HG03064 (cell line): ENCODE measurements around the gene ASPHD2.

ENCODE experiments used
- ATAC-seq: cut with Tn5 transposase; IDR thresholded peaks from one replicate; pipeline ENCODE4 v1.9.1; 2021; ENCODE audit warnings: low read depth; ENCODE audit not compliant: unreplicated experiment

ASPHD2 gene

GRCh38 chr22:26444777-26445176 lies 15.7 kb downstream of the ASPHD2 start:
- ATAC-seq: no peak

GRCh38 chr22:26445577-26446275 lies 16.7 kb downstream of the ASPHD2 start:
- no peak for ATAC-seq

- no peak for ATAC-seq
Observed at GRCh38 chr22:26446808-26447515, 17.9 kb downstream of the ASPHD2 start.

- ATAC-seq: no peak
Observed at GRCh38 chr22:26447584-26448329, 18.7 kb downstream of the ASPHD2 start.

GRCh38 chr22:26448334-26448733 lies 19.3 kb downstream of the ASPHD2 start:
- ATAC-seq: no peak

GRCh38 chr22:26448941-26449340 lies 19.9 kb downstream of the ASPHD2 start:
- no peak for ATAC-seq

GRCh38 chr22:26450453-26451185 lies 21.6 kb downstream of the ASPHD2 start:
- ATAC-seq: no peak

- no peak for ATAC-seq
Observed at GRCh38 chr22:26452236-26453016, 23.4 kb downstream of the ASPHD2 start.

GRCh38 chr22:26453216-26453615 lies 24.2 kb downstream of the ASPHD2 start:
- no peak for ATAC-seq

- ATAC-seq: no peak
Observed at GRCh38 chr22:26453812-26454500, 24.9 kb downstream of the ASPHD2 start.

- ATAC-seq: no peak
Observed at GRCh38 chr22:26457661-26458272, 28.7 kb downstream of the ASPHD2 start.

- no peak for ATAC-seq
Observed at GRCh38 chr22:26460202-26460601, 31.1 kb downstream of the ASPHD2 start.

- ATAC-seq: no peak
Observed at GRCh38 chr22:26461188-26461810, 32.2 kb downstream of the ASPHD2 start.

- ATAC-seq: no peak
Observed at GRCh38 chr22:26462051-26462450, 33.0 kb downstream of the ASPHD2 start.

GRCh38 chr22:26462641-26463040 lies 33.6 kb downstream of the ASPHD2 start:
- ATAC-seq: no peak

GRCh38 chr22:26463101-26463661 lies 34.1 kb downstream of the ASPHD2 start:
- ATAC-seq: no peak

GRCh38 chr22:26463688-26464087 lies 34.6 kb downstream of the ASPHD2 start:
- no peak for ATAC-seq

- ATAC-seq: no peak
Observed at GRCh38 chr22:26464312-26464711, 35.3 kb downstream of the ASPHD2 start.
